AG20443 (cell line): ENCODE results near the gene IKZF2.
A peak's percentile ranks its signal among the peaks of the same experiment; 100 is the strongest.

Experiments used
- DNase-seq: peaks from one replicate; pipeline ENCODE4 v3.0.0; 2012; ENCODE audit warnings: low spot score, mixed read lengths

Gene IKZF2

GRCh38 chr2:212997526-212998020, 153.8 kb downstream of the IKZF2 start:
- no peak for DNase-seq

GRCh38 chr2:212995920-212996319, 155.5 kb downstream of the IKZF2 start:
- no peak for DNase-seq

- no peak for DNase-seq
Observed at GRCh38 chr2:212994976-212995375, 156.4 kb downstream of the IKZF2 start.

- DNase-seq: no peak
Observed at GRCh38 chr2:212991120-212991519, 160.3 kb downstream of the IKZF2 start.

GRCh38 chr2:212990697-212991096, 160.7 kb downstream of the IKZF2 start:
- DNase-seq: no peak

GRCh38 chr2:212987492-212987891, 163.9 kb downstream of the IKZF2 start:
- DNase-seq: no peak

GRCh38 chr2:212984129-212984528, 167.3 kb downstream of the IKZF2 start:
- DNase-seq: no peak

GRCh38 chr2:212979799-212980198, 171.6 kb downstream of the IKZF2 start:
- no peak for DNase-seq

- DNase-seq: no peak
Observed at GRCh38 chr2:212979046-212979612, 172.3 kb downstream of the IKZF2 start.

- no peak for DNase-seq
Observed at GRCh38 chr2:212977152-212977551, 174.3 kb downstream of the IKZF2 start.

- DNase-seq: no peak
Observed at GRCh38 chr2:212975333-212975732, 176.1 kb downstream of the IKZF2 start.

- DNase-seq: peak; percentile 53
Observed at GRCh38 chr2:212974692-212975091, 176.7 kb downstream of the IKZF2 start.

- no peak for DNase-seq
Observed at GRCh38 chr2:212973347-212973746, 178.1 kb downstream of the IKZF2 start.

- DNase-seq: peak; percentile 30
Observed at GRCh38 chr2:212970132-212970531, 181.3 kb downstream of the IKZF2 start.

GRCh38 chr2:212968284-212969081, 182.9 kb downstream of the IKZF2 start:
- no peak for DNase-seq

GRCh38 chr2:212966884-212967283, 184.5 kb downstream of the IKZF2 start:
- DNase-seq: no peak

GRCh38 chr2:212962691-212963090, 188.7 kb downstream of the IKZF2 start:
- DNase-seq: no peak

- DNase-seq: no peak
Observed at GRCh38 chr2:212961255-212961654, 190.2 kb downstream of the IKZF2 start.

GRCh38 chr2:212960336-212960735, 191.1 kb downstream of the IKZF2 start:
- no peak for DNase-seq

GRCh38 chr2:212959471-212960117, 191.8 kb downstream of the IKZF2 start:
- no peak for DNase-seq

GRCh38 chr2:212958757-212959295, 192.6 kb downstream of the IKZF2 start:
- peak; percentile 50 for DNase-seq

GRCh38 chr2:212958133-212958532, 193.3 kb downstream of the IKZF2 start:
- DNase-seq: no peak

GRCh38 chr2:212957624-212958023, 193.8 kb downstream of the IKZF2 start:
- DNase-seq: no peak
